Activated CD8-positive, alpha-beta memory T cell treated with anti-CD3 and anti-CD28 coated beads for 36 hours (primary cell): ENCODE measurements around the gene MESD. TPM values are rescaled to one million over a fixed set of nuclear protein-coding genes. Genes with fewer than 3 reads are reported as not detected.

ENCODE experiments used
- CTCF ChIA-PET: fragments of 350-600 bp; sonication (Branson Sonifier 250); formaldehyde crosslinking; loops from one replicate; lab custom pipeline; 2021; ENCODE audit warnings: antibody characterized with exemption; lab: Charles Lee
- POLR2A ChIA-PET: fragments of 350-600 bp; sonication (Branson Sonifier 250); formaldehyde crosslinking; loops from one replicate; lab custom pipeline; 2021; ENCODE audit warnings: antibody characterized with exemption; lab: Charles Lee
- total RNA-seq, 2 experiments: library from RNA; stranded (reverse); gene quantifications; one replicate each; pipeline ENCODE4 v1.2.3, GENCODE V29; 2021

MESD gene
- total RNA-seq, 2 experiments from 2014 or later, result 26.5 to 28.1 TPM

DNA sequence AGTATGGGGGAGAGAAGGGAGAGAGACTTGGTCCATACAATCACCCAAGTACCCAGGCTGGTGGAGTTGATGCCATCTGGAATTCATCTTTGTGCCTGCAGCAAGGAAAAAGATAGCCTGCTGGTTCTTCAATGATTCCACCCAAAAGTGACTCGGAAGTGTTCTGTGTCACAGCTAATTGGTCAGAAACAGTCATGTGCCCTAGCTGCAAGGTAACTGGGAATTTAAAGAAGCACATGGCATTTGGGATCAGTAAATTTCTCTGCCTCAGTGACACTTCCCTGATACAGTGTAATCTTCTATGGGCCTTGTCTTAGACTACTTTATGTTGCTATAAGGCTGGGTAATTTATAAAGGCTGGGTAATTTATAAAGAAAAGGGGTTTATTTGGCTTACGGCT lies 28.6 kb upstream of the MESD start:
- CTCF ChIA-PET, result interaction anchor here (0.7 kb wide), 1 partner anchor 17 kb away, joined by 3 read pairs; no protein-coding TSS in a partner anchor
- POLR2A ChIA-PET, result no interaction called here

DNA sequence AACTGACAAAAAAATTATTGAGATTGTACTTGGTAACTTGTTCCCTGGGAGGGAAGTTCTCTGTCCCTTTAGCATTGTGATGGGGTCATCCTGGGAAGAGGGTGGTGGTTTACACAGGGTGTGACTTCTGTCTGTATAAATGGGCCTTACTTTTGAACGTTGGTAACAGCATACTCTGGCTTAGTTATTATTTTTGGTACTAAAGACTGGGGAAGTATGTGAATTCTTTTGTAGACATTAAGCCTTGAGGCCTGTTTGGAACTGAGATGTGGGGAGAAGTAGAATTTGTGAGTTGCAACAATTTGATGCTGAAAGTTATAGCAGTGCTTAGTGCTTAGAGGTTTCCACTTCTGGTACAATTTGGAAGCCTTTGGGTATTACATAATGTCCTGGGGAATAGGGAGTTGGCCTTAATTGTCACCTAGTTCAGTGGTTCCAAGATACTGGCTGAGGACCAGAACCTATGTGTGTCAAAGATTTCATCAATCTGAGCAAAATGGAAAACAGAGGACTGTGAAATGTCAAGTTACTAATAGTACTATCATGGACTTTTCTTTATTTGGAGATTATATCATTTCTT lies 27.0 kb upstream of the MESD start:
- ChIA-PET CTCF (no interaction called here), POLR2A (no interaction called here)

DNA sequence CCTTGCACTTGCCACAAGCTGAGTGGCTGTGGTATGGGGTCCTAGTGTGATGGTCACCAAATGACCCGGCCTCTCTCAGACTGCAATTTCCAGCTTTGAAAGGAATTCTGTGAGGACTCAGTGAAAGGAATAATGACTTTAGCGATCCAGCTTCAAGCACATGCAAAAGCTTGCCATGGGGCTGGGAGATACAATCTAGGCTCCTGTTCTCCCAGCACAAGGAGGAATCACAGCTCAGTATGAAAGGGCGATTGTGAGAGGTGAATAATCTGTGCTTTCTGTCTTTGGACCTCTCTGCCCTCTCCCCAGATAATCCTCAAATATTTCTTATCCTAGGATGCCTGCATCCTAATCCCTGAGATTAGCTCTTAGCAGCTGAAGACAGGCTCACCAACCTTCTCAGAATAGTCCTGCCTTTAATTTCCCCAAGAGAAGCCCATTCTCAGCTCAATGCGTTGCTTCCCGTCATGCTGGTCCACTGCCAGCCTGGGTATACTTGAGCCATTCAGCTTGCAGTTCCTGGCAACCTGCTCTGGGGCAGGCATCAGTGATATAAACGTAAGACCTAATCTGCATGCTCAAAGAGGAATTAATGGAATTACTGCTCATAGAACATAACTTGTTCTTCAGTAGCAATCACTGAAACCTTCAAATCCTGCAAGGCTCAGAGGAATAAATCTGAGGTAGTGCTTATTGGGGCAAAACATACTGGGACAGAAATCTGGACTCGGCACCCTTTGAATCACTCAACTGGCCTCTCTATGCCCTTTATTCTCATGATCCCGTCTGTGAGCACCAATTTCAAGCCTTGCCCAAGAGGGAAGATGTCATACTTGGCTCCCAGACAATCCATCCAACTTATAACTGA lies 26.2 kb upstream of the MESD start:
- POLR2A ChIA-PET, result no interaction called here

DNA sequence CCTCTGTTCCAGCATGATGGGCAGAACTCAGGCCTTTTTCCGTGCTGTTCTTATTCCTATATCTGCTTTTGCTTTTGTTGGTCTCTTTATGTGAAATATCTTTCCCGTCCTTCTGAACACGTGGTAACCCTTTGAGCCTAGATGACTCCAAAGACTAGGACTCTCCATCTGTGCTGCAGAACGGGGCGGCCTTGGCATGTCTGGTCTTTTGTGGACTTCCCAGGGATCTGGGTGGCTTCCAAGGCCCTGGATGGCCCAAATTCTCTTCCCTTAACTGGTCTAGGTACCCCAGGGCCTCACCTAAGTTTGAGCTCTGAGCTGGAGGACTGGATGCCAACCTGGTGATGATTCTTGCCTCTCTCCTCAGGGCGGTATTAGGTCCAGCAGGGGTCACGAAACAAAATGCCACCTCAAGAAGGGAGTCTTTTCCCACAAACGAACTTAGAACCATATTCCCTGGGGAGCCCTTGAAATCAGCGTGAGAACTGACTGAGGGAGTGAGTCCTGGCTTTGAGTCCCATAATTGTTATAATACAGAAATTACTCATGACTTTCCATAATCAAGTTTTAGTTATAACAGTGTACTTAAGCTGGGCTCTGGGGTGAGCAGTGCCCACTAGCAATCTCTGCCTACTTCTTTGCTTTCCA lies 25.0 kb upstream of the MESD start:
- ChIA-PET CTCF (no interaction called here), POLR2A (no interaction called here)

More for the DNA sequence above, 26.2 kb upstream of the MESD start:
- CTCF ChIA-PET, result no interaction called here

DNA sequence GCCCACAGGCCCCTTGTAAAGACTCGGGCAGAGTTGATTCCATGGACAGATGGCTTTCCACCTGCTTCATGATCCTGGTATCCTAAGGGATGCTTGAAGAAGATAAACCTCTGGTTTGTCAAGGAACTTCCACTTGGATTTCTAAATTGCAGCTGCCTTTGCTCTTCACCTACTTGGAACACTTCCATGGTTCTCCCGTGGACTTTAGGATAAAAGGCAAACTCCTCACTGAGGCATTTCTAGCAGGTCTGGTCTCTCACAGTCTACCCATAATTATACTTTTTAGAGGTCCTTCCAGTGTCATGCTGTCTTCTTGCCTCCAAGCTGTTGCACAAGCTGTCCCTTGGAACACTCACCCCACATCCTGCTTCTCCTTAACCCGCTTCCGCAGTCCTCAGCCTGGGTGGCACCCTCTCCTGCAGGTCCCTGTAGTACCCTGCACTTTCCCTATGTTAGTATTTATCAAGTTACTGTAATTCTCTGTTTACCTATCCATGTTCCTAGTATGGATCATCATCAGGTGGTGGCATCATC lies 23.8 kb upstream of the MESD start:
- CTCF ChIA-PET, result interaction anchor here (0.7 kb wide), 1 partner anchor 114 kb away, joined by 3 read pairs; no protein-coding TSS in a partner anchor
- POLR2A ChIA-PET, result no interaction called here

DNA sequence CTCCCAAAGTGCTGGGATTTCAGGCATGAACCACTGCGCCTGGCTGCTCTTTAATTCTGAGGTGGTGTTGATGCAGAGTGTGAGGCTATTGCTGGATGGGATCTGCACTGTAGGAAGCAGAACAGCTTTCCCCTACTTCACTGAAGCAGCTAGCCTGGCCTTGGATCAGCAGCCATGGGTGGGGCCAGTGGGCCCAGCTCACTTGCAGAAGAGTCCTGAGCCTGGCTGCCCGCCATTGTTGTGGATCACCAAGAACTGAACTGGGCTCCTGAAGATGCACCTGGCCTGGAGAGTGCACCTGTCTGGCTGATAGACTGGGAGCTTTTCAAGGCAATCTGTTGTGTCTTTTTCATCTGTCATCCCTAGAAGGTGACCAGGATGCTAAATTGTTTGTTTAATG lies 23.0 kb upstream of the MESD start:
- CTCF ChIA-PET, result interaction anchor here (0.7 kb wide), 1 partner anchor 113 kb away, joined by 3 read pairs; no protein-coding TSS in a partner anchor
- POLR2A ChIA-PET, result no interaction called here

DNA sequence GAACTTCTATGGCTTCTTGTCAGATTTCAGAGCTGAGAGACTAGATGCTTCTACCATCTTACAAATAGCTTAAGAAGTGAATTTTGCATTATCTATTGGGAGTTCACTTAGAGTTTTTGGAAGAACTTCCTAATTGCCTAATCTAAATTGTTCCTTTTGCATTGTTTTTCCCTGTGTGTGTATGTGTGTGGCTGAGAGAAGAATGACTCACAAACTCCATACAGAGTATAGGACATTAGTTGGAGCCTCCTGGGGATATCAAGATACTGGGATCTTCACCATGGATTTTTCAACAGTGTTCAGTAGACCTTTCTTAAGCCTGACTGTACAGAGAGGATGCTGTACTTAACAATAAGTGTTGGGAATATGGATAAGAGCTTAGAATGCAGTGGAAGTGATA lies 22.0 kb upstream of the MESD start:
- ChIA-PET POLR2A (no interaction called here), CTCF (interaction anchor here (0.6 kb wide), 1 partner anchor 26 kb away, joined by 4 read pairs; no protein-coding TSS in a partner anchor)

DNA sequence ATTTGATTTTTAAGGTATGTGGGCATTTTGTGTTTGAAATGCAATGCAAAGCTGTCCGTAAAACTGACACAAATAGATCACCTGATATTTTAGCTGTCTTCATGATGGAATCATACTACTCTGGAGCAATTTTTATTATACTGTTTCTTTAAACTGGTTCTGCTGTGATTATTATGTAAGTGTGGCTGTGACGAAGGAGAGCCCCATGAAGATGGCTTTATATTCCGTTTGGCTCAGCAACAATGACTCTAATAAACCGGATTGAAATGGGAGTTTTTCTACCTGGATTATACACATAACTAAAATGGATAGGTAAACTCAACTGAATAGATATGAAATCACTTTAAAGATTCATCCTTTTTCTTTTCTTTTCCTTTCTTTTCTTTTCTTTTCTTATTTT lies 20.5 kb upstream of the MESD start:
- POLR2A ChIA-PET, result interaction anchor here (1.5 kb wide), 1 partner anchor 10 kb away, joined by 4 read pairs; the partner anchor contains the start of gene TLNRD1
- CTCF ChIA-PET, result no interaction called here

DNA sequence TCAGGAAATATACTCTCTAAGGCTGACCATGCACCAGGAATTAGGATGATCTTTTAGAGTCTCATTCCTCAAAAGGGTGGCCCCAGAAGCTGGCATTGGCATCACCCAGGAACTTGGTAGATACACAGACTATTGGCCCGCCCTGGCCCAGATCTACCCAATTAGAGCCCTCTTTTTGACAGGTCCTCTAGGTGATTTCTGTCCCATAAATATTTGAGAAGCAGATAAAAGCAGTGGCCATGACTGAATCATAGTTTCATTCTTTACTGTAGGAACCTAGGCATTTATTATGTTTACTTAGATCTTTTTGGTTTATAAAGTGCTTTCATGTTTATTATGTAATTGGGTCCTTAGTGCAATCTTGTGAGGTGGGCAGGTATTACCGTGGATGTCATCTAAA lies 18.7 kb upstream of the MESD start:
- POLR2A ChIA-PET, result no interaction called here

DNA sequence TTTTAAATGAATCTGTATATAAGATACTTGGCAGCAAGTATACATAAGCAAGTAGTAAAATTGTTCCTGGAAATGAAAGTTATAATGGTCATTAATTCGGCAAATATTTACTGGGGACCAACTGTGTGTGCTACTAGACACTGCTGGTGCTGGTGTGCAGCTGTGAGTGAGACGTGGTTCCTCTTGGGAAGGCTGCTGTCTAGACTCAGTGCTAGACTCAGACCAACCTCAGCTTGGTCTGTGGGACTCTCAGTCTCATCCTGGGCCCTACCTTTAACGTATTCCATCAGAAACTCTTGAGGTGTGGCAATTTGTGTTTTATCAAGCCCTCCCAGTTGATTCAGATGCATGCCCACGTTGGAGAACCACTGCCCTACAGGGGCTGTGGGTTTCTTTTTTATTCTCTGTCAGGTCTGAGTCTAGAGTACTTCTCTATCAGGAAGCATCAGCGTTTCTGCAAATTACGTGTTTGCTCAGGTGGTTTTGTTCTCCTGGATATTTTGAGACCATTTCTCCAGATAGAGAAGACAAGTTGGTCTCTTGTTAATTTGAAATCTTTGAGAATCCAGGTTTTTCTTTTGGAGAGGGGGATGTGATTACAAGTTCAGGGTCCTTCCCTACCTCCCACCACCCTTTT lies 17.9 kb upstream of the MESD start:
- ChIA-PET CTCF (no interaction called here), POLR2A (interaction anchor here (0.6 kb wide), 1 partner anchor 36 kb away, joined by 3 read pairs; no protein-coding TSS in a partner anchor)

More for the DNA sequence above, 18.7 kb upstream of the MESD start:
- CTCF ChIA-PET, result no interaction called here

DNA sequence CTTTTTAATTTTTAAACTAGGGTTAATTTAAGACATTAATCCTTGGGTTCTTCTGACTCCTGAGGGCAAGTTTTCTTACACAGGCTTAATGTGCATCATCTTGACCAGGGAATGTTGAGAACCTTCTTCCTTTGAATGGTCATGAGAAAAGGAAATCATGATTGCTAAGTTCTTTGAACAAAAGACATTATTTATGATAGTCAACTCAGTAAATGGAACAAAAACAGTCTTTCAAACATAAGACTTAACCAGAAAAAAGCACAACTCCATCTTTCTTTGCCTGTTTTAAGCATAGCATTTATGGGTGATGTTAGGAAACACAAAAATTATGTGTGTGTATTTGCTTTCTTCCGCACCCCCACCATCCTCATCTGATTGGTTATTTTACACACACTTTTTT lies 16.5 kb upstream of the MESD start:
- CTCF ChIA-PET, result interaction anchor here (0.7 kb wide), 1 partner anchor 169 kb away, joined by 5 read pairs; no protein-coding TSS in a partner anchor
- POLR2A ChIA-PET, result no interaction called here

DNA sequence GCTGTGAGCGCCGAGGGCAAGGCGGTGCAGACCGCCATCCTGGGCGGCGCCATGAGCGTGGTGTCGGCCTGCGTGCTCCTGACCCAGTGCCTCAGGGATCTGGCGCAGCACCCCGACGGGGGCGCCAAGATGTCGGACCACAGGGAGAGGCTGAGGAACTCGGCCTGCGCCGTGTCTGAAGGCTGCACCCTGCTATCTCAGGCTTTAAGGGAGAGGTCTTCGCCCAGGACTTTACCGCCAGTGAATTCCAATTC lies 13.4 kb upstream of the MESD start:
- ChIA-PET CTCF (interaction anchor here (1.9 kb wide), 1 partner anchor 263 kb away, joined by 6 read pairs; no protein-coding TSS in a partner anchor), POLR2A (no interaction called here)

DNA sequence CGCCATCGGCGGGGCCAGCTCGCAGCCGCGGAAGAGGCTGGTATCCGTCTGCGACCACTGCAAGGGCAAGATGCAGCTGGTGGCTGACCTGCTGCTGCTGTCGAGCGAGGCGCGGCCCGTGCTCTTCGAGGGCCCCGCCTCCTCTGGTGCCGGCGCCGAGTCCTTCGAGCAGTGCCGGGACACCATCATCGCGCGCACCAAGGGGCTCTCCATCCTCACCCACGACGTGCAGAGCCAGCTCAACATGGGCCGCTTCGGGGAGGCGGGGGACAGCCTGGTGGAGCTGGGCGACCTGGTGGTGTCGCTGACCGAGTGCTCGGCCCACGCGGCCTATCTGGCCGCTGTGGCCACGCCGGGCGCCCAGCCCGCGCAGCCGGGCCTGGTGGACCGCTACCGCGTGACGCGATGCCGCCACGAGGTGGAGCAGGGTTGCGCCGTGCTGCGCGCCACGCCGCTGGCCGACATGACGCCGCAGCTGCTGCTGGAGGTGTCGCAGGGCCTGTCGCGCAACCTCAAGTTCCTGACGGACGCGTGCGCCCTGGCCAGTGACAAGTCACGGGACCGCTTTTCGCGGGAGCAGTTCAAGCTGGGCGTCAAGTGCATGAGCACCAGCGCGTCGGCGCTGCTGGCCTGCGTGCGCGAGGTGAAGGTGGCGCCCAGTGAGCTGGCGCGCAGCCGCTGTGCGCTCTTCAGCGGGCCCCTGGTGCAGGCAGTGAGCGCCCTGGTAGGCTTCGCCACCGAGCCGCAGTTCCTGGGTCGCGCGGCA lies 12.9 kb upstream of the MESD start:
- CTCF ChIA-PET, result interaction anchor here (1.1 to 1.9 kb wide), 2 partner anchors 72 to 264 kb away, joined by 3 to 6 read pairs; no protein-coding TSS in a partner anchor
- POLR2A ChIA-PET, result interaction anchor here (1.0 to 1.7 kb wide), 2 partner anchors 18 to 23 kb away, joined by 3 to 5 read pairs; no protein-coding TSS in a partner anchor

DNA sequence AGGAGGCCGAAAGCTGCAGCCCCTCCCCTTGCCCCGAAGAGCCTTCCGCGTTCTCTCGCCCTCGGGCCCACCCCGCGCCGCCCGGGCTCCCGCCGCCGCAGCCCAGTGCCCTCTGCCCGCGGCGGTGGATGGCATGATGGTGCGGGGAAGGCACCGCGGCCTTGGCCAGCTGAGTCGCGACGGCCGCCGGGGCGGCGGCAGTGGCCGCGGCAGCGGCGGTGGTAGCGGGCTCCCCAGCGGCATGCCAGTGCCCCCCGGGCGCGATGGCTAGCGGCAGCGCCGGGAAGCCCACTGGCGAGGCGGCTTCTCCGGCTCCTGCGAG lies 12.4 kb upstream of the MESD start:
- ChIA-PET POLR2A (interaction anchor here (0.9 to 2.2 kb wide), 5 partner anchors 11 to 264 kb away, joined by 3 to 14 read pairs (median 5); no protein-coding TSS in a partner anchor), CTCF (interaction anchor here (0.9 to 1.1 kb wide), 2 partner anchors 16 to 73 kb away, joined by 3 read pairs; no protein-coding TSS in a partner anchor)

DNA sequence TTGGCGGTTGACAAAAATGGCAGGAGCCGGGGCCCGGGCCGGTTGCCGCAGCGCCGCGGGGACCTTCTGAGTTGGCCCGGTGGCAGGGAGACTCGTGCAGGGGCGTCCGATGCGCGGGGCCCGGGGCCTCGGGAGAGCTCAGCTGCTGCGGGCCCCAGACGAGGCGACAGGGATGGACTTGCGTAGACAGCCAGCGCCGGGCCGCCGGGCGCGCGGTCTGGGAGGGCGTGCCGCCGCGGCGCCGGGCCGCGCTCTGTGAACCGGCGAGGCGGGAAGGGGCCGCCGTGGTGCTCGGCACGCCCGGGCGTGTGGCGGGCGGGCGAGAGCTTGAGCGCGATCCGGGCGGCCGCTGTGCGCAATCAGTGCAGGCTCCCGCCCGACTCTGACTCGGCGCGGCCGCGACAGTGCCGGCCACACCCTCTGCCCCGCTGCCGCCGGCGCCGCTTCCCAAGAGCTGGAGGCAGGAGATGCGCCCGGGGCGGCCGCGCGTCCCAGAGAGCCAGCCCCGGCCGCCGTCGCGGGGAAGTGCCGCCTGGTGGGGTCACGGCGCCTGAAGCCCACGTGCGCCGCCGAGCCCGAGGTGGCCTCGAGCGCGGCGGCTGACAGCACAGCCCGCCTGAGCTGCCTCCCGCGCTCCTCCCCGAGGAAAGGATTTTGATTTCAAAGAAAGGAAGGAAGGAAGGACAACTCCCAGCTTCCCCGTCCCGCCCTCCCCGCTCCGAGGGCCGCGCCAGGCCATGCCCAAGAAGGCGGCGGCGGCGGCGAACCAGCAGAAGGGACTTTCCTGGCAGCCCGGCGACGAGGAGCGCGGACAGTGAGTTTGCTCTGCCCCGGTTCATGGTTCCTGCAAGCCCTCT lies 11.8 kb upstream of the MESD start:
- CTCF ChIA-PET, result interaction anchor here (0.9 to 1.9 kb wide), 5 partner anchors 11 to 265 kb away, joined by 3 to 9 read pairs (median 3); no protein-coding TSS in a partner anchor
- POLR2A ChIA-PET, result interaction anchor here (0.9 to 2.2 kb wide), 8 partner anchors 8 to 265 kb away, joined by 3 to 14 read pairs (median 4); no protein-coding TSS in a partner anchor

DNA sequence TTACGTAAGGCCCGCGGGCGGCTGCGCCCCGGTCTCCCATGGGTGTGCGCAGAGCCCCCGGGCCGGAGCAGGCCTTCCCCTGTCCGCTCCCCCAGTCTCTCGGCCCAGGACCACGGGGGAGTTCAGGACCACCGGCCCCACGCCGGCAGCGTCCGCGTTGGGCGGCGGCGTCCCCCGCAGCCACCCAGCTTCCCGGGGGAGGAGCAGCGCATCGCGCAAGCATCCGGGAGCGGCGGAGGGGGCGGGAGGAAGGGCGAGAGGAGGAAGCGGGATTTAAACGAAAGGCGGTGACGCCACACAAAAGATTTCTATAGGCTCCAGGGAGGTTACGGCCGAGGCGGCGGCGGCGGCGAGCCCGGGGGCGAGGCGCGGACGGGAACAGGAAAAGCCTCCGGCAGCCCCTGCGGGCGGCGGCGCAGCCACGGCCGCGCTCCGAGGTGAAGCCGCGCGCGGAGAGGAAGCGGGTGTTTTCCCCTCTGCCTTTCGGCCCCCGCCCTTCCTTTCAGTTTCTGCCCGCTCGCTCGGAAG lies 11.1 kb upstream of the MESD start, which contains the start of gene TLNRD1:
TSS of gene TLNRD1 (plus strand) at position 300 of the 528 bp plus-strand sequence. CDS start 1,349 bp downstream, outside the sequence.
- CTCF ChIA-PET, result interaction anchor here (1.1 to 1.9 kb wide), 3 partner anchors 10 to 265 kb away, joined by 3 to 9 read pairs (median 8); no protein-coding TSS in a partner anchor
- POLR2A ChIA-PET, result interaction anchor here (1.0 to 2.2 kb wide), 6 partner anchors 9 to 48 kb away, joined by 3 to 14 read pairs (median 4); no protein-coding TSS in a partner anchor
